Tibial artery (tissue), 4 donors: Measurements from ENCODE around the gene PHETA2.
"Not testable (repeated sequence)": the region's sequence is repeated elsewhere in the genome, so short reads cannot be mapped to it uniquely, and the experiment has no call there.

Experiments used
- DNase-seq, 2 donors: peaks; one replicate each; pipeline ENCODE4 v3.0.0-alpha.2; 2019
- H3K27ac ChIP-seq, 2 donors: fragments of 200-600 bp; sonication (generic) in 1 of 2; 1 replicate in 1 of 2; 2 replicates in 1 of 2; pipeline ENCODE4 v1.5.1; 2018 to 2019; ENCODE audit warnings: mild to moderate bottlenecking in 1 of 2
- H3K27me3 ChIP-seq, 2 donors: fragments of 200-600 bp; sonication (generic) in 1 of 2; one replicate each; pipeline versions ENCODE4 v1.5.1 to v1.6.0; 2016 to 2019
- H3K36me3 ChIP-seq, 3 donors: fragments of 200-600 bp; sonication (generic) in 2 of 3; one replicate each; pipeline ENCODE4 v1.5.1; 2016 to 2019; ENCODE audit warnings: mild to moderate bottlenecking in 2 of 3
- H3K4me1 ChIP-seq, 4 donors: fragments of 200-600 bp; sonication (generic) in 2 of 4; 1 replicate in 3 of 4; 2 replicates in 1 of 4; pipeline ENCODE4 v1.5.1; 2016 to 2019
- H3K4me3 ChIP-seq, 2 donors: fragments of 200-600 bp; sonication (generic) in 1 of 2; 1 replicate in 1 of 2; 2 replicates in 1 of 2; pipeline ENCODE4 v1.5.1; 2018 to 2019; ENCODE audit warnings: mild to moderate bottlenecking in 2 of 2
- H3K9me3 ChIP-seq, 3 donors: fragments of 200-600 bp; sonication (generic) in 1 of 3; one replicate each; pipeline ENCODE4 v1.5.1; 2016 to 2019
- CTCF ChIP-seq, 2 experiments: fragments of 200-600 bp in 1 of 2; fragments of 450-650 bp in 1 of 2; IDR thresholded peaks; one replicate each; pipeline ENCODE4 v1.5.1; 2017 to 2019; ENCODE audit warnings: antibody characterized with exemption in 2 of 2, mild to moderate bottlenecking in 1 of 2, moderate library complexity in 1 of 2
- intact Hi-C: fragments of 100-400 bp; cut with DNase I; formaldehyde crosslinking; loops from one replicate; pipeline ENCODE4 v1.15.0; 2023; ENCODE audit warnings: low total_unique reads

The PHETA2 gene

GRCh38 chr22:42116848-42117424 lies 42.9 kb downstream of the PHETA2 start:
- H3K4me3 ChIP-seq: no peak overlapping the region
- H3K9me3 ChIP-seq: peaks cover 0 to 9% (median 2%) of the 10 kb centered on the region in 3 donors
- no peak for TF ChIP-seq CTCF (IDR thresholded peaks at IDR 0.05)
- H3K27me3 ChIP-seq: no peaks in the 10 kb centered on the region
- intact Hi-C loops: no loop called here
- H3K4me1 ChIP-seq: no peaks in the 10 kb centered on the region
- no peak overlapping the region for H3K27ac ChIP-seq
- DNase-seq: no peak
- H3K36me3 ChIP-seq: peaks cover 0 to 9% (median 0%) of the 10 kb centered on the region in 3 donors

- DNase-seq, H3K9me3 ChIP-seq, H3K4me1 ChIP-seq, H3K36me3 ChIP-seq, H3K27ac ChIP-seq, H3K27me3 ChIP-seq, H3K4me3 ChIP-seq, intact Hi-C loops: not testable (repeated sequence)
Measured at GRCh38 chr22:42120231-42121021, 46.4 kb downstream of the PHETA2 start.

GRCh38 chr22:42123529-42123928 lies 49.5 kb downstream of the PHETA2 start:
- H3K4me3 ChIP-seq, H3K27ac ChIP-seq, H3K4me1 ChIP-seq, intact Hi-C loops, H3K36me3 ChIP-seq, H3K9me3 ChIP-seq, DNase-seq, H3K27me3 ChIP-seq: not testable (repeated sequence)

DNA sequence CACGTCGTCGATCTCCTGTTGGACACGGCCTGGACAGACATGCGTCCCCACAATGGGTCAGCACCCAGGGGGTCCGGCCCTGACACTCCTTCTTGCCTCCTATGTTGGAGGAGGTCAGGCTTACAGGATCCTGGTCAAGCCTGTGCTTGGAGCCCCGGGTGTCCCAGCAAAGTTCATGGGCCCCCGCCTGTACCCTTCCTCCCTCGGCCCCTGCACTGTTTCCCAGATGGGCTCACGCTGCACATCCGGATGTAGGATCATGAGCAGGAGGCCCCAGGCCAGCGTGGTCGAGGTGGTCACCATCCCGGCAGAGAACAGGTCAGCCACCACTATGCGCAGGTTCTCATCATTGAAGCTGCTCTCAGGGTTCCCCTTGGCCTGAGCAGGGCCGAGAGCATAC lies 53.6 kb downstream of the PHETA2 start:
- H3K9me3 ChIP-seq: no peaks in the 10 kb centered on the region
- H3K4me1 ChIP-seq: no peaks in the 10 kb centered on the region
- H3K36me3 ChIP-seq: no peaks in the 10 kb centered on the region
- no peak for DNase-seq
- no peaks in the 10 kb centered on the region for H3K27me3 ChIP-seq
- TF ChIP-seq CTCF (IDR thresholded peaks at IDR 0.05): no peak
- no peak overlapping the region for H3K27ac ChIP-seq
- H3K4me3 ChIP-seq: no peak overlapping the region
- intact Hi-C loops: no loop called here

DNA sequence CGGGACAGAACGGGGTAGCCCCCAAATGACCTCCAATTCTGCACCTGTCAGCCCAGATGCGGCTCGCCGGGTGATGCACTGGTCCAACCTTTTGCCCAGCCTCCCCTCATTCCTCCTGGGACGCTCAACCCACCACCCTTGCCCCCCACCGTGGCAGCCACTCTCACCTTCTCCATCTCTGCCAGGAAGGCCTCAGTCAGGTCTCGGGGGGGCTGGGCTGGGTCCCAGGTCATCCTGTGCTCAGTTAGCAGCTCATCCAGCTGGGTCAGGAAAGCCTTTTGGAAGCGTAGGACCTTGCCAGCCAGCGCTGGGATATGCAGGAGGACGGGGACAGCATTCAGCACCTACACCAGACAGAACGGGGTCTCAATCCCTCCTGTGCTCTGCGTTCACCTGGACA lies 54.0 kb downstream of the PHETA2 start:
- DNase-seq, H3K4me3 ChIP-seq, H3K27ac ChIP-seq, H3K27me3 ChIP-seq, intact Hi-C loops, H3K9me3 ChIP-seq, H3K4me1 ChIP-seq, H3K36me3 ChIP-seq: not testable (repeated sequence)
